Keratinocyte (primary cell): ENCODE results near the gene FLYWCH1. TPM values are rescaled to one million over a fixed set of nuclear protein-coding genes. Genes with fewer than 3 reads are reported as not detected.

ENCODE experiments used
- DNase-seq: peaks from one replicate; pipeline ENCODE4 v3.0.0-alpha.2; 2011; ENCODE audit warnings: low read depth, missing footprints, low spot score
- FAIRE-seq: peaks from 2 replicates; lab custom pipeline; 2011; peaks lifted over from hg19 to GRCh38; lab: Jason Lieb, UNC
- H2AFZ ChIP-seq: 2 replicates; pipeline ENCODE4 v1.6.0; 2012; ENCODE audit warnings: low read length, control low read depth, inconsistent platforms; ENCODE audit not compliant: control insufficient read depth
- H3K27ac ChIP-seq: 2 replicates; pipeline ENCODE4 v1.5.1; 2011; ENCODE audit warnings: low read length; ENCODE audit not compliant: control insufficient read depth, insufficient read depth
- H3K27me3 ChIP-seq: 3 replicates; pipeline ENCODE4 v1.6.0; 2011; ENCODE audit warnings: low read length; ENCODE audit not compliant: control insufficient read depth, insufficient read depth; ENCODE audit errors: extremely low read depth
- H3K36me3 ChIP-seq, 2 experiments: 2 replicates in 1 of 2; 3 replicates in 1 of 2; pipeline ENCODE4 v1.5.1; 2011; ENCODE audit warnings: low read length in 2 of 2, mild to moderate bottlenecking in 1 of 2; ENCODE audit not compliant: control insufficient read depth in 2 of 2, insufficient read depth in 2 of 2; ENCODE audit errors: extremely low read depth in 1 of 2
- H3K4me1 ChIP-seq: 3 replicates; pipeline ENCODE4 v1.5.1; 2011; ENCODE audit warnings: low read length; ENCODE audit not compliant: control insufficient read depth, insufficient read depth; ENCODE audit errors: extremely low read depth
- H3K4me2 ChIP-seq: 3 replicates; pipeline ENCODE4 v1.6.0; 2011; ENCODE audit warnings: low read depth, low read length; ENCODE audit not compliant: control insufficient read depth, insufficient read depth; ENCODE audit errors: extremely low read depth
- H3K4me3 ChIP-seq, 3 experiments: fragments of 200-600 bp in 1 of 3; sonication (generic) in 1 of 3; 2 replicates in 2 of 3; 3 replicates in 1 of 3; pipeline ENCODE4 v1.5.1; 2011 to 2016; ENCODE audit warnings: low read length in 3 of 3, mild to moderate bottlenecking in 3 of 3, control low read depth in 2 of 3, inconsistent platforms in 1 of 3, low read depth in 1 of 3, mixed read lengths in 1 of 3, mixed run types in 1 of 3, moderate library complexity in 1 of 3; ENCODE audit not compliant: control insufficient read depth in 2 of 3, insufficient read depth in 2 of 3; ENCODE audit errors: extremely low read depth in 1 of 3
- H3K79me2 ChIP-seq: 2 replicates; pipeline ENCODE4 v1.6.0; 2012; ENCODE audit warnings: low read length; ENCODE audit not compliant: control insufficient read depth, insufficient read depth
- H3K9ac ChIP-seq: 3 replicates; pipeline ENCODE4 v1.6.0; 2011; ENCODE audit warnings: low read length; ENCODE audit not compliant: control insufficient read depth, insufficient read depth; ENCODE audit errors: extremely low read depth
- H3K9me1 ChIP-seq: 3 replicates; pipeline ENCODE4 v1.6.0; 2011; ENCODE audit warnings: low read length; ENCODE audit not compliant: control insufficient read depth, insufficient read depth; ENCODE audit errors: extremely low read depth
- H3K9me3 ChIP-seq: 2 replicates; pipeline ENCODE4 v1.5.1; 2012; ENCODE audit warnings: low read depth, low read length; ENCODE audit not compliant: control insufficient read depth
- H4K20me1 ChIP-seq: 3 replicates; pipeline ENCODE4 v1.6.0; 2011; ENCODE audit warnings: low read length; ENCODE audit not compliant: control insufficient read depth, insufficient read depth; ENCODE audit errors: extremely low read depth
- CTCF ChIP-seq, 3 experiments: IDR thresholded peaks in 1 of 3; conservative IDR thresholded peaks in 1 of 3; optimal IDR thresholded peaks in 1 of 3; 2 replicates in 2 of 3; 3 replicates in 1 of 3; pipeline versions ENCODE3 to v1.5.1; 2011; ENCODE audit warnings: low read length in 3 of 3, mild to moderate bottlenecking in 3 of 3, moderate library complexity in 2 of 3, control low read depth in 1 of 3, inconsistent platforms in 1 of 3; ENCODE audit not compliant: insufficient read depth in 2 of 3; ENCODE audit errors: extremely low read depth in 1 of 3
- EZH2 ChIP-seq: IDR thresholded peaks from one replicate; pipeline ENCODE4 v1.6.1; 2012; ENCODE audit warnings: inconsistent platforms, mild to moderate bottlenecking, low read length, moderate library complexity
- dilution Hi-C: fragments of 300-500 bp; cut with MboI; formaldehyde crosslinking; loops from one replicate; pipeline ENCODE4 v1.7.0; 2020; ENCODE audit warnings: low sequenced_read_pairs; ENCODE audit not compliant: extremely low pct_ligation_motif_present
- polyA plus RNA-seq, 5 experiments: library from polyadenylated mRNA; depleted of rRNA in 3 of 5; stranded (reverse) in 3 of 5; stranded (forward) in 1 of 5; unstranded in 1 of 5; fragments of >200 nt; gene quantifications; 1 replicate in 1 of 5; 2 replicates in 3 of 5; 3 replicates in 1 of 5; pipeline versions ENCODE4 v1.2.1 to v1.2.3, GENCODE V29; 2011 to 2012; ENCODE audit warnings: missing spikeins in 2 of 5, low read depth in 1 of 5, low replicate concordance in 1 of 5

Gene FLYWCH1
- polyA plus RNA-seq, 1 donor (not counting 4 experiments of a cell fraction or from before 2014, with no cell fraction given): 16.2 TPM

- TF ChIP-seq EZH2 (no peak), CTCF (optimal IDR thresholded peaks at IDR 0.05 in 1 of 3, IDR thresholded peaks at IDR 0.05 in 1 of 3, conservative IDR thresholded peaks at IDR 0.05 in 1 of 3; ENCODE audit: extremely low read depth in 1 of 3, insufficient read depth in 2 of 3, low read length in 3 of 3) (no peak)
- H3K9me1 ChIP-seq: no peaks in the 10 kb centered on the region
- DNase-seq (no peak), FAIRE-seq (no peak)
- no peaks in the 10 kb centered on the region for H3K79me2 ChIP-seq
- no peaks in the 10 kb centered on the region for H3K4me1 ChIP-seq
- no peaks in the 10 kb centered on the region for H3K27me3 ChIP-seq
- H2AFZ ChIP-seq: no peak overlapping the region
- peaks cover 16 to 45% of the 10 kb centered on the region in 2 experiments for H3K36me3 ChIP-seq
- no peak overlapping the region for H3K27ac ChIP-seq
- H3K9ac ChIP-seq: no peak overlapping the region
- no peak overlapping the region for H3K4me3 ChIP-seq
- no peaks in the 10 kb centered on the region for H3K9me3 ChIP-seq
- H4K20me1 ChIP-seq: peaks cover 2% of the 10 kb centered on the region
- dilution Hi-C loops: no loop called here
- no peak overlapping the region for H3K4me2 ChIP-seq
Measured at GRCh38 chr16:2937170-2937569, 25.4 kb downstream of the FLYWCH1 start.

- H3K9me3 ChIP-seq: no peaks in the 10 kb centered on the region
- no peak for FAIRE-seq
- dilution Hi-C loops: no loop called here
Measured at GRCh38 chr16:2938206-2938605, 26.5 kb downstream of the FLYWCH1 start.

More at GRCh38 chr16:2938206-2938605, 26.5 kb downstream of the FLYWCH1 start:
- Histone ChIP-seq H3K9me1 (no peaks in the 10 kb centered on the region), H3K79me2 (no peaks in the 10 kb centered on the region), H3K4me3 (no peak overlapping the region), H3K36me3 (peaks cover 18 to 39% of the 10 kb centered on the region in 2 experiments), H3K27me3 (no peaks in the 10 kb centered on the region), H3K4me1 (no peaks in the 10 kb centered on the region), H3K27ac (no peak overlapping the region), H3K4me2 (no peak overlapping the region), H2AFZ (no peak overlapping the region), H4K20me1 (peaks cover 2% of the 10 kb centered on the region), H3K9ac (no peak overlapping the region)
- no peak for TF ChIP-seq CTCF (optimal IDR thresholded peaks at IDR 0.05 in 1 of 3, IDR thresholded peaks at IDR 0.05 in 1 of 3, conservative IDR thresholded peaks at IDR 0.05 in 1 of 3; ENCODE audit: extremely low read depth in 1 of 3, insufficient read depth in 2 of 3, low read length in 3 of 3)
- TF ChIP-seq EZH2: no peak
- DNase-seq: no peak
